ENCODE results near the gene LAMC2.

Gene LAMC2

DNA sequence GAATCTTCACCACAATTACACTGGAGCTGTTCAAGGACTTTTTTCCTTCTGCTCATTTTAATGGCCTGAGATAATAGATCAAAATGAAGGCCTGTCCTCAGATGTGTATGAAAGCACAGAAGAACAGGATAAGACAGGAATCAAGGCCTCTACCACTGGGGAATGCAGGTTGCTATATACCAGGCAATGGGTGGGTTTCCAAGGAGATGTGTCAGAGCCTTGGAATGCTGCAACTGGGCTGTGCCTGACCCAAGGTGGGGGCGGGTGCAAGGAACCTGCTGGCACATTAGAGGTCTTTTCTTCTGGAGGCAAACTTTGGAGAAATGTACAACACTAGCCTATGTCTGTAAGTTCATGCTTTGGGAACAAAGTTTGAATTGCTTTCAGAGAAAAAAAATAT is 21.7 kb upstream of the LAMC2 start:
- no peak for DNase-seq
- Histone ChIP-seq H3K4me3 (ENCODE audit: low read depth, low read length) (no peak overlapping the region), H3K27ac (no peak overlapping the region)

DNA sequence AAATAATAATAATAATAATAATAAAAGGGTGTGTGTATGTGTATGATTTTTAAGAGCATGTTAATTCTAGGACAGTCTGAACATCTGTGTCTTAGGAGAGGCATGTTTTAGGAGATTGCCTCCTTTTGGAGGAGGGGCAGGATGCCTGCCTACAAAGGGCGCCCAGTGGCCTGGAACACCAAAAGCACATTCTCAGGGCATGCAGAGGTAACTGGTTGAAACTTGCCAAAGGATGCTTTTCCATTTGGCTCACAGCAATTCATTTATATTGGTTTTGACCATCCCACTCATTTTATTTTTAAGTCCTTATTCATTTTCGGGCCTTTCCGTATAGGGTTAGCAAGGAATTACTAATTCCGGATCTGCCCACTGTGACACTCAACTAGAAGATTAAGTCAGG is 21.1 kb upstream of the LAMC2 start:
- Histone ChIP-seq H3K9me3 (ENCODE audit: severe bottlenecking) (no peaks in the 10 kb centered on the region), H3K27ac (no peak overlapping the region), H3K36me3 (no peaks in the 10 kb centered on the region), H3K27me3 (ENCODE audit: insufficient read depth, low read depth, severe bottlenecking) (no peaks in the 10 kb centered on the region), H3K4me3 (ENCODE audit: low read depth, low read length) (no peak overlapping the region)
- DNase-seq: no peak
- TF ChIP-seq, protein P1, sequence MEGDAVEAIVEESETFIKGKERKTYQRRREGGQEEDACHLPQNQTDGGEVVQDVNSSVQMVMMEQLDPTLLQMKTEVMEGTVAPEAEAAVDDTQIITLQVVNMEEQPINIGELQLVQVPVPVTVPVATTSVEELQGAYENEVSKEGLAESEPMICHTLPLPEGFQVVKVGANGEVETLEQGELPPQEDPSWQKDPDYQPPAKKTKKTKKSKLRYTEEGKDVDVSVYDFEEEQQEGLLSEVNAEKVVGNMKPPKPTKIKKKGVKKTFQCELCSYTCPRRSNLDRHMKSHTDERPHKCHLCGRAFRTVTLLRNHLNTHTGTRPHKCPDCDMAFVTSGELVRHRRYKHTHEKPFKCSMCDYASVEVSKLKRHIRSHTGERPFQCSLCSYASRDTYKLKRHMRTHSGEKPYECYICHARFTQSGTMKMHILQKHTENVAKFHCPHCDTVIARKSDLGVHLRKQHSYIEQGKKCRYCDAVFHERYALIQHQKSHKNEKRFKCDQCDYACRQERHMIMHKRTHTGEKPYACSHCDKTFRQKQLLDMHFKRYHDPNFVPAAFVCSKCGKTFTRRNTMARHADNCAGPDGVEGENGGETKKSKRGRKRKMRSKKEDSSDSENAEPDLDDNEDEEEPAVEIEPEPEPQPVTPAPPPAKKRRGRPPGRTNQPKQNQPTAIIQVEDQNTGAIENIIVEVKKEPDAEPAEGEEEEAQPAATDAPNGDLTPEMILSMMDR (IDR thresholded peaks at IDR 0.05; ENCODE audit: low read depth, low read length): no peak

More for the DNA sequence above, 21.7 kb upstream of the LAMC2 start:
- Histone ChIP-seq H3K27me3 (ENCODE audit: insufficient read depth, low read depth, severe bottlenecking) (no peaks in the 10 kb centered on the region), H3K9me3 (ENCODE audit: severe bottlenecking) (no peaks in the 10 kb centered on the region), H3K36me3 (no peaks in the 10 kb centered on the region)
- TF ChIP-seq, protein P1 (IDR thresholded peaks at IDR 0.05; ENCODE audit: low read depth, low read length): no peak

DNA sequence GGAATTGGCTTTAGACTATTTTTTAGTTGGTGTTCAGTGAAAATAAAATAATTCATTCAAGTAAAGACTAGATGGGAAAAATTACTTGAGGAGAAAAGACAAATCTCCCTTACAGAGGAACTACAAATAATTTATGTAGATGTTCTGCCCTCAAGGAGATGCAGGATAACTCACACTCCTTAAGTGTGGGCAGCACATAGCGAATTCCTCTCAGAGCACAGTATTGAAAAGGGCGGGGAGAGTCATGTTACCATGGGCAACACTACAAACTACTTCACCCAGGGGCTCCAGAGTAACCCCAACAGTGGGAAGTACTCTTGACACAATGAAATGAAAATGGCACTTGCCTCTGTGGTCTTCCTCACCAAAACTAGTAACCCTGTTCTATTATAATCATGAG is 20.6 kb upstream of the LAMC2 start:
- H3K27me3 ChIP-seq (ENCODE audit: insufficient read depth, low read depth, severe bottlenecking): no peaks in the 10 kb centered on the region
- H3K36me3 ChIP-seq: no peaks in the 10 kb centered on the region
- no peaks in the 10 kb centered on the region for H3K9me3 ChIP-seq (ENCODE audit: severe bottlenecking)
- DNase-seq: no peak
- no peak overlapping the region for H3K27ac ChIP-seq
- no peak overlapping the region for H3K4me3 ChIP-seq (ENCODE audit: low read depth, low read length)
- TF ChIP-seq, protein P1 (IDR thresholded peaks at IDR 0.05; ENCODE audit: low read depth, low read length): no peak

DNA sequence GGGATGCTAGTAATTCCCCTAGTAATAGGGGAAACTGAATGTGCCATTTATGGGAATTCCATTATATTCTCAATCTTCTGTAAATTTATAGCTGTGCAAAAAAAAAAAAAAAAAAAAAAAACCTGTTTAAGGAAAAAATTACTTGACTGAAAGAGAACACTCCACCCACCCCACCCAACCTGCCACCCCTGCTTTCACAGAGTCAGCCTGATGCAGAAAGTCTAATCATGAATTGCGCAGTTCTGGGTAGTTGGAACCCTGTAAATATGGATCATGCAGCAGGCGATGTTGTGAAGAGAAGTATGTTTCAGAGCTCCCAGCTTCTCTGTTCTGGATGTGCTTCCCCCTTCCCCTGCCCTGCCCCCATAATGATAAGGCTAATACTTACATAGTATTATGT is 19.6 kb upstream of the LAMC2 start:
- H3K36me3 ChIP-seq: no peaks in the 10 kb centered on the region
- no peaks in the 10 kb centered on the region for H3K9me3 ChIP-seq (ENCODE audit: severe bottlenecking)
- no peak for DNase-seq
- TF ChIP-seq, protein P1 (IDR thresholded peaks at IDR 0.05; ENCODE audit: low read depth, low read length): no peak
- no peaks in the 10 kb centered on the region for H3K27me3 ChIP-seq (ENCODE audit: insufficient read depth, low read depth, severe bottlenecking)
- H3K4me3 ChIP-seq (ENCODE audit: low read depth, low read length): no peak overlapping the region
- H3K27ac ChIP-seq: no peak overlapping the region

DNA sequence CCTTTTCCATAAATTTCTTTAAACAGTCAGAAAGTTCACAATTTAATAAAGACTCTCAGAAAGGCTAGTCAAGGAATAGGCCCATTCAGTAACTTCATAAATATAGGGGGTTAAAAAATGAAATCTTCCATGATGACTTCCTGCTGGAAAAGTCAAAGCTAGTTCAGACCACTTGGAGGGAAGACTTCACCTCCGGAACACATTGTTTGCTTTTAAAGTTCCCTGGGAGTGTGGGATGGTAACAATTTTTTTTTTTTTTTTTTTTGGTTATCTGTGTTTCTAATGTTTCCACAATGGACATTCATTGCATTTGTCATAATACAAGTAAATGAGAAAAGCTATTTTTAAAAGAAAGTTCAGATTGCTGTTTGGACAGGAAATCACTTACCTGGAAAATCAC is 18.4 kb upstream of the LAMC2 start:
- Histone ChIP-seq H3K36me3 (no peaks in the 10 kb centered on the region), H3K9me3 (ENCODE audit: severe bottlenecking) (no peaks in the 10 kb centered on the region), H3K4me3 (ENCODE audit: low read depth, low read length) (no peak overlapping the region), H3K27ac (no peak overlapping the region), H3K27me3 (ENCODE audit: insufficient read depth, low read depth, severe bottlenecking) (no peaks in the 10 kb centered on the region)
- TF ChIP-seq, protein P1 (IDR thresholded peaks at IDR 0.05; ENCODE audit: low read depth, low read length): no peak
- no peak for DNase-seq

DNA sequence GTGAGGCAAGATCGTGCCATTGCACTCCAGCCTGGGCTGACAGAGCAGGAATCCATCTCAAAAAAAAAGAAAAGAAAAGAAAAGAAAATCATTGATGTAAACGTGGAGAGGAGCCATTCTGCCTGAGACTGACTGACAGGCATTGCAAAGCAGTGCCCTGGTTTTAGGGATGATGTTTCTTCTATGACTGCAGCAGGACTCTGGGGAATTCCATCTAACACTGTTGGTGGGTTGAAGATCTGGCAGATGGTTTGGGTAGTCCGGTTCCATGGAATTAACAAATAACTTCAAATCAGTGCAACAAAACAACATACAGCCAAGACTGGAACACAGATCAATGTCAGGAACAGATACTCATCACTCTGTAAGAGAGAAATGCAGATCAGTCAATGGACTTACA is 17.8 kb upstream of the LAMC2 start:
- TF ChIP-seq, protein P1 (IDR thresholded peaks at IDR 0.05; ENCODE audit: low read depth, low read length): no peak
- no peaks in the 10 kb centered on the region for H3K36me3 ChIP-seq
- no peaks in the 10 kb centered on the region for H3K9me3 ChIP-seq (ENCODE audit: severe bottlenecking)
- no peak overlapping the region for H3K4me3 ChIP-seq (ENCODE audit: low read depth, low read length)
- H3K27me3 ChIP-seq (ENCODE audit: insufficient read depth, low read depth, severe bottlenecking): no peaks in the 10 kb centered on the region
- no peak for DNase-seq
- H3K27ac ChIP-seq: no peak overlapping the region

Data from WERI-Rb-1 (cell line).